ENCODE measurements around the gene CABS1. TPM values are rescaled to one million over a fixed set of nuclear protein-coding genes. Genes with fewer than 3 reads are reported as not detected.

The CABS1 gene
- total RNA-seq = not detected

GRCh38 chr4:70334681-70335080, at the start of gene CABS1:
Gene CABS1, plus strand, starts transcription at chr4:70334981. Its CDS starts 59 bp downstream, at chr4:70335040.
- Histone ChIP-seq H3K4me1 (no peaks in the 10 kb centered on the region), H3K36me3 (no peaks in the 10 kb centered on the region), H3K27ac (no peak within 1 kb of the TSS), H3K9me3 (no peaks in the 10 kb centered on the region), H3K27me3 (no peaks in the 10 kb centered on the region), H3K4me3 (no peak within 1 kb of the TSS)
- in situ Hi-C loops (cut with MboI; ENCODE audit: low sequenced_read_pairs in 4 of 4) (no loop called here), intact Hi-C loops (cut with DNase I; ENCODE audit: low total_unique reads) (no loop called here)
- TF ChIP-seq POLR2A (IDR thresholded peaks at IDR 0.05) (no peak), CTCF (IDR thresholded peaks at IDR 0.05 in 4 of 5, conservative IDR thresholded peaks at IDR 0.05 in 1 of 5) (no peak)
- no peak for ATAC-seq
- no peak for DNase-seq

GRCh38 chr4:70288651-70289050, 46.1 kb upstream of the CABS1 start:
- in situ Hi-C loops (cut with MboI; ENCODE audit: low sequenced_read_pairs in 4 of 4) = no loop called here

GRCh38 chr4:70291341-70291740, 43.4 kb upstream of the CABS1 start:
- Histone ChIP-seq H3K36me3 (no peaks in the 10 kb centered on the region), H3K27me3 (no peaks in the 10 kb centered on the region), H3K27ac (no peak overlapping the region), H3K9me3 (no peaks in the 10 kb centered on the region), H3K4me1 (no peaks in the 10 kb centered on the region), H3K4me3 (no peak overlapping the region)
- intact Hi-C loops (cut with DNase I; ENCODE audit: low total_unique reads) = no loop called here
- in situ Hi-C loops (cut with MboI; ENCODE audit: low sequenced_read_pairs in 4 of 4) = no loop called here
- TF ChIP-seq CTCF (IDR thresholded peaks at IDR 0.05 in 4 of 5, conservative IDR thresholded peaks at IDR 0.05 in 1 of 5) = no peak
- TF ChIP-seq POLR2A (IDR thresholded peaks at IDR 0.05) = no peak
- DNase-seq (no peak), ATAC-seq (no peak)

More at GRCh38 chr4:70288651-70289050, 46.1 kb upstream of the CABS1 start:
- ATAC-seq (no peak), DNase-seq (no peak)
- H3K4me1 ChIP-seq = no peaks in the 10 kb centered on the region
- no peaks in the 10 kb centered on the region for H3K9me3 ChIP-seq
- no peak overlapping the region for H3K4me3 ChIP-seq
- intact Hi-C loops (cut with DNase I; ENCODE audit: low total_unique reads) = no loop called here
- no peak for TF ChIP-seq CTCF (IDR thresholded peaks at IDR 0.05 in 4 of 5, conservative IDR thresholded peaks at IDR 0.05 in 1 of 5)
- no peak for TF ChIP-seq POLR2A (IDR thresholded peaks at IDR 0.05)
- no peaks in the 10 kb centered on the region for H3K27me3 ChIP-seq
- no peak overlapping the region for H3K27ac ChIP-seq
- H3K36me3 ChIP-seq = no peaks in the 10 kb centered on the region

- TF ChIP-seq CTCF (IDR thresholded peaks at IDR 0.05 in 4 of 5, conservative IDR thresholded peaks at IDR 0.05 in 1 of 5) (no peak), POLR2A (IDR thresholded peaks at IDR 0.05) (no peak)
- H3K9me3 ChIP-seq = no peaks in the 10 kb centered on the region
- in situ Hi-C loops (cut with MboI; ENCODE audit: low sequenced_read_pairs in 4 of 4) = no loop called here
- H3K27me3 ChIP-seq = no peaks in the 10 kb centered on the region
- no peak for DNase-seq
- intact Hi-C loops (cut with DNase I; ENCODE audit: low total_unique reads) = no loop called here
- no peak overlapping the region for H3K27ac ChIP-seq
- no peak overlapping the region for H3K4me3 ChIP-seq
- ATAC-seq = no peak
- H3K4me1 ChIP-seq = no peaks in the 10 kb centered on the region
- no peaks in the 10 kb centered on the region for H3K36me3 ChIP-seq
These were observed 37.2 kb upstream of the CABS1 start for GRCh38 chr4:70297576-70297975.

- H3K27ac ChIP-seq = no peak overlapping the region
- DNase-seq (no peak), ATAC-seq (no peak)
- TF ChIP-seq POLR2A (IDR thresholded peaks at IDR 0.05) (no peak), CTCF (IDR thresholded peaks at IDR 0.05 in 4 of 5, conservative IDR thresholded peaks at IDR 0.05 in 1 of 5) (no peak)
- no peaks in the 10 kb centered on the region for H3K36me3 ChIP-seq
- intact Hi-C loops (cut with DNase I; ENCODE audit: low total_unique reads) (no loop called here), in situ Hi-C loops (cut with MboI; ENCODE audit: low sequenced_read_pairs in 4 of 4) (no loop called here)
- no peak overlapping the region for H3K4me3 ChIP-seq
- H3K4me1 ChIP-seq = no peaks in the 10 kb centered on the region
- no peaks in the 10 kb centered on the region for H3K27me3 ChIP-seq
- no peaks in the 10 kb centered on the region for H3K9me3 ChIP-seq
These were observed 36.7 kb upstream of the CABS1 start for GRCh38 chr4:70298051-70298450.

Data from gastrocnemius medialis (tissue), 4 donors.